Measurements from ENCODE around the gene KCP. TPM values are rescaled to one million over a fixed set of nuclear protein-coding genes. Genes with fewer than 3 reads are reported as not detected.

The KCP gene
- total and polyA plus RNA-seq, 2 donors (not counting 1 experiment from before 2014, with no cell fraction given), result 2.3 to 3.8 TPM

DNA sequence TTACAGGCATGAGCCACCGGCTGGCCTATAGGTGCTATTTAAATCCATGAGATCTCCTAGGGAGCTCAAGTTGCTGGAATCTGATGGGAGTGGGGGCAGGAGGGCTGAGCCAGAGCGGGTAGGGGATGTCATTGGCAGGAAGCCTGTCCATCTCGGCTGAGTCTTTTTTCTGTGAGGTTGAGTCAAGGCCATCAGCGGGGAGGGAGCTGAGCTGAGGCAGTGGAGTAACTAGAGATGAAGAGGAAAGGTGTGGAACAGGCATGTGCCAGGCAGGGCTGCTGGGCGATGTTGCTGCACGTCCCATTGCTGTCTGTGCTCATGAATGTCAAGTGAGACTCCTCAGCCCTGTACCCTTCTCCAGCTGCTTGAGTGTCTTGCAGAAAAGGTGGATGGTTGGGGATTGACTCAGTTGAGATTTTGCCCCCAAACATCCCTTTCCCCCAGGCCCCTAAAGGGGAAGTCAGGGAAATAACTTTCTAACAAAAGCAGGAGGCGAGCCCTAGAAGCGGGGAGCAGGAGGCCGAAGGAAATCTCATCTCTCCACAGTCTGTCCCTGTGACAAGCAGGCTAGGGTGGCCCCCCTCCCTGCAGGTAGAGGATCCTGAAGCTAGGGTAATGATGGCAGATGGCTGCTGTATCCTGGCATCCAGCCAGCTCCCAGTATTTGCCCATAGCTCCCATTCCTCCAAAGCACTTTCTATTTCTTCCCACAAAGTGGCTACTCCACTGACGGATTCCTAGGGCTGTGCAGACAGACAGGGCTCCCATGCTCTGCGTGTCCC, 42.5 kb downstream of the KCP start:
- 94% methylated on average over 7 of the region's 11 CpGs for WGBS (ENCODE audit: insufficient coverage)
- POLR2A ChIA-PET, result interaction anchor here (0.5 kb wide), 1 partner anchor 49 kb away, joined by 5 read pairs; no protein-coding TSS in a partner anchor

More for the DNA sequence above, 42.5 kb downstream of the KCP start:
- Mint-ChIP-seq H3K9me3 (ENCODE audit: insufficient read depth) (no peaks in the 10 kb centered on the region), H3K27me3 (peaks cover 7% of the 10 kb centered on the region), H3K27ac (no peak overlapping the region), H3K4me3 (peak overlapping the region; percentile 68), H3K4me1 (peaks cover 45% of the 10 kb centered on the region)
- H3K27ac ChIP-seq (ENCODE audit: low read length in 2 of 2), result no peak overlapping the region
- peaks cover 34% of the 10 kb centered on the region for H3K79me2 ChIP-seq (ENCODE audit: control insufficient read depth, insufficient read depth, low read length)
- no peak overlapping the region for H3K4me3 ChIP-seq (ENCODE audit: control extremely low read depth in 1 of 5, extremely low read depth in 1 of 5, insufficient read depth in 1 of 5, low read depth in 2 of 5, low read length in 4 of 5)
- H3K36me3 ChIP-seq (replicated peaks in 1 of 2; ENCODE audit: control extremely low read depth in 1 of 2, control insufficient read depth in 1 of 2, extremely low read depth in 1 of 2, insufficient read depth in 2 of 2, low read length in 1 of 2), result peaks cover 0 to 18% of the 10 kb centered on the region in 2 experiments
- TF ChIP-seq CTCF (IDR thresholded peaks at IDR 0.05) (no peak), EZH2 (IDR thresholded peaks at IDR 0.05; ENCODE audit: borderline replicate concordance, insufficient read depth, low read depth, low read length, poor library complexity, severe bottlenecking) (no peak)
- CTCF ChIA-PET, result interaction anchor here (1.1 kb wide), 1 partner anchor 16 kb away, joined by 7 read pairs; no protein-coding TSS in a partner anchor
- H4K20me1 ChIP-seq (ENCODE audit: control insufficient read depth, insufficient read depth, low read length, poor library complexity, severe bottlenecking), result peaks cover 43% of the 10 kb centered on the region
- H3K4me2 ChIP-seq (replicated peaks; ENCODE audit: low read depth, low read length, poor library complexity, severe bottlenecking), result no peak overlapping the region
- intact Hi-C loops (cut with micrococcal nuclease), result no loop called here
- H2AFZ ChIP-seq (ENCODE audit: insufficient read depth, low read depth, low read length, poor library complexity, severe bottlenecking), result no peak overlapping the region
- no peak for ATAC-seq (ENCODE audit: low read depth)
- no peaks in the 10 kb centered on the region for H3K9me3 ChIP-seq (ENCODE audit: control extremely low read depth in 1 of 3, control insufficient read depth in 2 of 3, insufficient read depth in 1 of 3, low read length in 2 of 3)
- H3K4me1 ChIP-seq (ENCODE audit: control insufficient read depth in 2 of 2, insufficient read depth in 2 of 2, low read length in 2 of 2), result peaks cover 22 to 28% of the 10 kb centered on the region in 2 donors
- H3K27me3 ChIP-seq (replicated peaks in 1 of 4; ENCODE audit: control extremely low read depth in 1 of 4, control insufficient read depth in 3 of 4, insufficient read depth in 4 of 4, low read length in 3 of 4), result peaks cover 0 to 14% (median 5%) of the 10 kb centered on the region in 4 experiments
- no peak for DNase-seq
- no peak overlapping the region for H3K9ac ChIP-seq (ENCODE audit: low read length)
